Measurements from ENCODE around the gene SEC14L2. TPM values are rescaled to one million over a fixed set of nuclear protein-coding genes. Genes with fewer than 3 reads are reported as not detected.

SEC14L2 gene
- total and polyA plus RNA-seq, 8 donors: 2.6 to 6.6 (median 3.8) TPM

GRCh38 chr22:30386960-30387827 is 9.6 kb upstream of the SEC14L2 start, which contains the start of gene RNF215:
RNF215 (minus strand) TSS chr22:30387411; CDS start chr22:30387313, 98 bp downstream.
- no peaks in the 10 kb centered on the region for H3K36me3 ChIP-seq
- ATAC-seq (peak; percentile 92 to 96 (median 94)), DNase-seq (peak; percentile 74 to 96 (median 90)), FAIRE-seq (no peak)
- no peaks in the 10 kb centered on the region for H3K9me3 ChIP-seq
- TF ChIP-seq, protein P1, sequence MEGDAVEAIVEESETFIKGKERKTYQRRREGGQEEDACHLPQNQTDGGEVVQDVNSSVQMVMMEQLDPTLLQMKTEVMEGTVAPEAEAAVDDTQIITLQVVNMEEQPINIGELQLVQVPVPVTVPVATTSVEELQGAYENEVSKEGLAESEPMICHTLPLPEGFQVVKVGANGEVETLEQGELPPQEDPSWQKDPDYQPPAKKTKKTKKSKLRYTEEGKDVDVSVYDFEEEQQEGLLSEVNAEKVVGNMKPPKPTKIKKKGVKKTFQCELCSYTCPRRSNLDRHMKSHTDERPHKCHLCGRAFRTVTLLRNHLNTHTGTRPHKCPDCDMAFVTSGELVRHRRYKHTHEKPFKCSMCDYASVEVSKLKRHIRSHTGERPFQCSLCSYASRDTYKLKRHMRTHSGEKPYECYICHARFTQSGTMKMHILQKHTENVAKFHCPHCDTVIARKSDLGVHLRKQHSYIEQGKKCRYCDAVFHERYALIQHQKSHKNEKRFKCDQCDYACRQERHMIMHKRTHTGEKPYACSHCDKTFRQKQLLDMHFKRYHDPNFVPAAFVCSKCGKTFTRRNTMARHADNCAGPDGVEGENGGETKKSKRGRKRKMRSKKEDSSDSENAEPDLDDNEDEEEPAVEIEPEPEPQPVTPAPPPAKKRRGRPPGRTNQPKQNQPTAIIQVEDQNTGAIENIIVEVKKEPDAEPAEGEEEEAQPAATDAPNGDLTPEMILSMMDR (IDR thresholded peaks at IDR 0.05): peak; percentile 92 to 97 (median 96)
- H3K27me3 ChIP-seq: no peaks in the 10 kb centered on the region
- H3K4me3 ChIP-seq: peak within 1 kb of the TSS; percentile 43 to 63 (median 58)
- peak within 1 kb of the TSS in 1 of 4 donors; percentile 41 for H3K27ac ChIP-seq
- peaks cover 0 to 6% (median 0%) of the 10 kb centered on the region in 3 donors for H3K4me1 ChIP-seq
- intact Hi-C loops (cut with DNase I): loop anchor here in 2 of 3 donors (5.0 kb wide), 3 partner anchors 100 to 275 kb away; partner anchors contain the start of gene CASTOR1 (in 1 of the 2)
- 1 to 2% methylated on average over 38 to 95 of the region's 95 CpGs for WGBS, 2 donors

- peaks cover 0 to 3% (median 0%) of the 10 kb centered on the region in 3 donors for H3K4me1 ChIP-seq
- WGBS, 2 donors: 44 to 46% methylated on average over 5 of the region's 5 CpGs
- no peak for FAIRE-seq
- H3K9me3 ChIP-seq: no peaks in the 10 kb centered on the region
- TF ChIP-seq, protein P1 (IDR thresholded peaks at IDR 0.05): peak; percentile 73 to 85 (median 76)
- ATAC-seq: peak; percentile 54 to 80 (median 72)
- no peak overlapping the region for H3K27ac ChIP-seq
- DNase-seq: peak; percentile 65 to 87 (median 80)
- no peaks in the 10 kb centered on the region for H3K36me3 ChIP-seq
- intact Hi-C loops (cut with DNase I): no loop called here
- H3K4me3 ChIP-seq: no peak overlapping the region
- H3K27me3 ChIP-seq: no peaks in the 10 kb centered on the region
Observed at GRCh38 chr22:30390974-30391691, 5.7 kb upstream of the SEC14L2 start.

DNA sequence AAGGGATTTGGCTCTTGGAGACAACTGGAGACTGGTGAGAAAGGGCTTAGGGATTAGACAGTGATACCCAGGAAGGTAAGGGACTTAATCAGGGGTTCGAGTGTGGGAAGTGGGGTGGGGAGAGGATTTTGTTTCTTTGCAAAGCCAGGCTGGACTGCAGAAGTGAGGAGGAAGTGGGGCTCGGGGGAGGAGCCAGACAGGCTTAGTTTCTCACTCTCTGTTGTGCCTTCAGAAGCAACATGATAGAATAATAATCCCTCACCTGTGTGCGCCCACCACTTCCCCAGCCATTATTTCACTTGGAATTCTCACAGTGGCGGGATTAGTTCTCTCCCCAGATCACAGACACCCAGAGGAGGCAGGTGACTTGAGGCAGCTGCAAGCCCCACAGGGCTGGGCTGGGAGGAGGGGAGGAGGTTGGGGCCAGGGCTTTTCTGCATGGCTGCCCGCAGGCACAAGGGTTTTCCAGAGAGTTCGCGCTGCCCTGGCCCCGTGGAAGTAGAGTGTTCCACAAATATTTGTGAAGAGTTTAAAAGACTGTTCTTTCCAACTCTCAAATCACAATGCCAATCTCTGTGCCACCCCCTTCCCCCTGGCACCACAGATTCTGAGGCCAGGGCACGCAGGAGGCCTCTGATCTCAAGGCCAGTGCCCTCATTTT is 4.0 kb upstream of the SEC14L2 start:
- intact Hi-C loops (cut with DNase I): no loop called here
- no peaks in the 10 kb centered on the region for H3K27me3 ChIP-seq
- H3K9me3 ChIP-seq: no peaks in the 10 kb centered on the region
- no peak overlapping the region for H3K4me3 ChIP-seq
- DNase-seq (no peak), ATAC-seq (no peak), FAIRE-seq (no peak)
- H3K27ac ChIP-seq: no peak overlapping the region
- TF ChIP-seq, protein P1 (IDR thresholded peaks at IDR 0.05): no peak
- WGBS, 2 donors: 70 to 75% methylated on average over 9 of the region's 9 CpGs
- peaks cover 0 to 5% (median 0%) of the 10 kb centered on the region in 3 donors for H3K4me1 ChIP-seq
- no peaks in the 10 kb centered on the region for H3K36me3 ChIP-seq

- no peak overlapping the region for H3K4me3 ChIP-seq
- FAIRE-seq: no peak
- no peaks in the 10 kb centered on the region for H3K36me3 ChIP-seq
- H3K4me1 ChIP-seq: peaks cover 0 to 5% (median 0%) of the 10 kb centered on the region in 3 donors
- 74 to 79% methylated on average over 7 of the region's 7 CpGs for WGBS, 2 donors
- TF ChIP-seq, protein P1 (IDR thresholded peaks at IDR 0.05): no peak
- intact Hi-C loops (cut with DNase I): no loop called here
- no peak overlapping the region for H3K27ac ChIP-seq
- H3K27me3 ChIP-seq: no peaks in the 10 kb centered on the region
- DNase-seq: no peak
- no peaks in the 10 kb centered on the region for H3K9me3 ChIP-seq
- no peak for ATAC-seq
Observed at GRCh38 chr22:30393322-30393680, 3.5 kb upstream of the SEC14L2 start.
